Activated gamma-delta T cell treated with Interleukin-2 at 50 U/mL for 16 hours (primary cell): ENCODE results near the gene NPAS4.
"Not testable (repeated sequence)": the region's sequence is repeated elsewhere in the genome, so short reads cannot be mapped to it uniquely, and the experiment has no call there.

Source experiments
- DNase-seq: peaks from one replicate; pipeline ENCODE4 v3.0.0-alpha.2; 2020

The NPAS4 gene

GRCh38 chr11:66420671-66421476, at the start of gene NPAS4:
NPAS4 (plus strand) TSS chr11:66421035; CDS start chr11:66421180, 145 bp downstream.
- no peak for DNase-seq

- DNase-seq, result peak; percentile 79
These were observed 49.0 kb upstream of the NPAS4 start, which contains the start of gene SLC29A2 for GRCh38 chr11:66371627-66372415. SLC29A2 (minus strand) TSS chr11:66371760; CDS start chr11:66371591, 169 bp downstream.

- DNase-seq, result no peak
These were observed 47.6 kb upstream of the NPAS4 start for GRCh38 chr11:66373265-66373664.

- DNase-seq, result not testable (repeated sequence)
These were observed 47.0 kb upstream of the NPAS4 start for GRCh38 chr11:66373690-66374287.

- DNase-seq, result not testable (repeated sequence)
These were observed 40.6 kb upstream of the NPAS4 start for GRCh38 chr11:66380264-66380663.

- not testable (repeated sequence) for DNase-seq
These were observed 36.5 kb upstream of the NPAS4 start for GRCh38 chr11:66384316-66384715.

GRCh38 chr11:66386171-66387069, 34.4 kb upstream of the NPAS4 start:
- DNase-seq, result peak; percentile 88

GRCh38 chr11:66388780-66389386, 32.0 kb upstream of the NPAS4 start:
- peak; percentile 72 for DNase-seq

GRCh38 chr11:66391322-66391721, 29.5 kb upstream of the NPAS4 start:
- no peak for DNase-seq

GRCh38 chr11:66393954-66394353, 26.9 kb upstream of the NPAS4 start:
- no peak for DNase-seq

- DNase-seq, result no peak
These were observed 13.2 kb upstream of the NPAS4 start for GRCh38 chr11:66407651-66408050.

- DNase-seq, result peak; percentile 94
These were observed 12.2 kb upstream of the NPAS4 start for GRCh38 chr11:66408488-66409214.

GRCh38 chr11:66409226-66409625, 11.6 kb upstream of the NPAS4 start:
- DNase-seq, result no peak

- DNase-seq, result no peak
These were observed 10.6 kb upstream of the NPAS4 start for GRCh38 chr11:66410191-66410590.

- DNase-seq, result no peak
These were observed 9.5 kb upstream of the NPAS4 start for GRCh38 chr11:66411323-66411722.

- no peak for DNase-seq
These were observed 8.7 kb upstream of the NPAS4 start for GRCh38 chr11:66412110-66412509.

- no peak for DNase-seq
These were observed 7.7 kb upstream of the NPAS4 start for GRCh38 chr11:66413167-66413566.

GRCh38 chr11:66414120-66414934, 6.5 kb upstream of the NPAS4 start:
- DNase-seq, result no peak

GRCh38 chr11:66415423-66415822, 5.4 kb upstream of the NPAS4 start:
- DNase-seq, result no peak

GRCh38 chr11:66417000-66417399, 3.8 kb upstream of the NPAS4 start:
- no peak for DNase-seq
